Transverse colon (tissue), 3 donors: Measurements from ENCODE around the gene RFX3.

Experiments used
- CTCF ChIP-seq, 5 experiments: fragments of 200-600 bp in 3 of 5; fragments of 450-650 bp in 2 of 5; sonication (generic) in 3 of 5; IDR thresholded peaks; 1 replicate in 2 of 5; 2 replicates in 3 of 5; pipeline ENCODE4 v1.5.1; 2016 to 2017; ENCODE audit warnings: antibody characterized with exemption in 5 of 5, inconsistent platforms in 3 of 5, mild to moderate bottlenecking in 2 of 5, moderate library complexity in 1 of 5
- EP300 ChIP-seq: sonication (generic); formaldehyde crosslinking; IDR thresholded peaks from one replicate; pipeline ENCODE4 v1.6.1; 2017; ENCODE audit warnings: antibody characterized with exemption, low read depth
- POLR2A ChIP-seq: fragments of 450-650 bp; IDR thresholded peaks from one replicate; pipeline ENCODE4 v1.6.1; 2016; ENCODE audit warnings: antibody characterized with exemption, mild to moderate bottlenecking, moderate library complexity

- TF ChIP-seq EP300 (no peak), CTCF (IDR thresholded peaks at IDR 0.05) (no peak), POLR2A (no peak)
Measured at GRCh38 chr9:3401221-3401954, 124.4 kb downstream of the RFX3 start.
